SK-MEL-5 (cell line): ENCODE results near the gene KSR2. TPM values are rescaled to one million over a fixed set of nuclear protein-coding genes. Genes with fewer than 3 reads are reported as not detected.
A peak's percentile ranks its signal among the peaks of the same experiment; 100 is the strongest.
"Not testable (repeated sequence)": the region's sequence is repeated elsewhere in the genome, so short reads cannot be mapped to it uniquely, and the experiment has no call there.

Experiments used
- DNase-seq: peaks from one replicate; pipeline ENCODE4 v3.0.0-alpha.2; 2016; ENCODE audit warnings: low read depth, low spot score
- in situ Hi-C: cut with HindIII; loops from 2 replicates; pipeline ENCODE4 v1.10.0; 2016; ENCODE audit warnings: low sequenced_read_pairs, high pct_unique_total_duplicates, low pct_unique_long_range_greater_than_20kb
- total RNA-seq: library from RNA; depleted of rRNA; stranded (reverse); fragments of >200 nt; shearing (Covaris generic); gene quantifications from 2 replicates; pipeline ENCODE4 v1.2.3, GENCODE V29; 2014

Gene KSR2
- total RNA-seq, 1 experiment from 2014 or later, result 0.03 TPM

DNA sequence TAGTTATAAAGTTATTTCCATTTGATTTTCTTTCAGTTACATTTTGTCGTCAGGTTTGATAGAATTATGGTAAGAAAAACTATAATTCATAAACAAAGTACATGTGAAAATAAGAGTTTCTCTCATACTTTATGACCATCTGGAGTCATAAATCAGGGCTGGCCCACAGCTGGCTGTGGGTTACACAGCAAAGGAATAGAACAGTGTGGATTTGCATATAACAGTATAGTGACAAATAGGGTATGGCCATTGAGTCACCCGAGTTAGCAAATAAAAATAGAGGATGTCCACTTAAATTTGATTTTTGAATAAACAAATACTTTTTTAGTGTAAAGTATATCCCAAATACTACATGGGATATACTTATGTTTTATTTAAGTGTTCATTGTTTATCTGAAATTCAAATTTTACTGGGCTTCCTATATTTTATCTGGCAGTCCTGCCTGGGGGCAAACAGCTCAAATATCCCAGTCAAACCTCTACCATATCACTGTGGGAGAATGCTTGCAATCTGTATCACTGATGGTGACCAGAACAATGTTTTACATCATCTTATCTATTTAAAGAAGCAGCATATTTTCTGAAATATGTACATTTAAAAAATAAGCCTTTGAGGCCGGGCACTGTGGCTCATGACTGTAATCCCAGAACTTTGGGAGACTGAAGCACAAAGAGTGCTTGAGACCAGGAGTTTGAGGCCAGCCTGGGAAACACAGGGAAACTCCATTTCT, 65.5 kb downstream of the KSR2 start:
- no peak for DNase-seq
- in situ Hi-C loops, result no loop called here

DNA sequence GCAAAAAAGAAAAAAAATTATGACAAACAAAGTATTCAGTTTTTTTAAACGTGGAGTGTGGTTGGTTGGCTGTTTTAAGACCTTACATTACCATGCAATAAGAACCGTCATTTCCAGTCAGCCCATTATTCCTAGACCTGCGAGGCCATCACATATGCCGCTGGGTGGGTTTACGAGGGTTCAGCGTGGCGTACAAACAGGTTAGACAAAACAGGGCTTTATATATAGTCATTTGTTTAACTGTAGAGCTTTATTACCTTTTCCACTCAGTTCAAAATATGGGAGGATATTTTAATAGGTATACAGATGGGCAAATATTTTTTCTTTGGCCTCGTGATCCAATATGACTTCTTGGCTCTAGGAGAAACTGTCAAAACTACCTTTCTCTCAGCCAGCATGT, 67.2 kb downstream of the KSR2 start:
- no peak for DNase-seq
- in situ Hi-C loops, result no loop called here

DNA sequence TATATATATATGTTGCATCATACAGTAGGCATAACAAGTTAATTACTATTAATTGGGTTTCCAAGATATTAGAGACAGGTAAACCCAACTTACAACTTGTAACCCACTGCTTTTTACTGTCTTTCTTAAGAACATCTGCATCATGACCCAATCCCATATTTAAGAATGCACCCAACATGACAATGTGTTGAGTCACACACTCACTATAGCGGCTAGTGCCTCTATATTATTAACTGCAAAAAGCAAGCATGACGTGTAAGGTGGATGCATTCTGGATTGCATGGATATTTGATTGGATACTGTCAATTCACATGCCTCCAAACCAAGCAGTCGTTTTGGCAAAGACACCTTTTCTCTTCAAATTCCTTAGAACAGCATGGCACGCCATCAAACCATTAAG, 68.2 kb downstream of the KSR2 start:
- no peak for DNase-seq
- in situ Hi-C loops, result no loop called here

DNA sequence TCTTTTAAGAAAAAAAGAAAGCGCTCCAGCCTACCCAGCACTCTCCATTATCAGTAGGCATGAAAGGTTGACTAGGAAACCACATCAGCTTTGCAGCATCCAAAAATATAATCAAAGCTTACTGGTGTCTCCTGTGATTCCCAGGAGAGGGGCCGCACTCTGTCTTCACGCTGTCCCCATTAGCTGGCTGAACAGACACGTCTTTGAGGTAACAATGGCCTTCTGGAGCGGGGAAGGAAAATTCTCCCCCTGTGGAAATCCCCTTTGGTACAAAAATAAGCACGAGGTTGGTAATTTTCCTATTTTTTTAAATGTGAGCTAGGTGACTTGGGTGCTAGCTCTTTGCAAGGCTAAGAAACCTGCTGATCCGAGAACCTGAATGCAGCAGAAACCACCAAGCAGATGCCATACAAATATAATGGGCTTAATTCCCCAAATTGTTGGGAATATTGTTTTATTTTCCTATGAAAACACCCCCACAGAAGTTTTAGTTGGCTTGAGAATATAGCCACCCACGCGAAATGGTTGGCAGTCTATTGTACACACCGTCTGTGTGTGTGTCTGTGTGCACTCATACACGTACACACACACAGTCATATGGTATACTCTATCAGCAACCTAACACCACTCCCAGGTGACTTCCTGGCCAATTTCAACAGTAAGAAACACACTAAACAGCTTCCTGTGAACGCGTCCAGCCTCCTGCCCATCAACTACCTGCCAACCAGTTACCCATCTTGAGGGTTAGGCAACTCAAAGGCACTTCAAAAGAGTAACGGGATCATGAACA, 71.2 kb downstream of the KSR2 start:
- no peak for DNase-seq
- in situ Hi-C loops, result no loop called here

DNA sequence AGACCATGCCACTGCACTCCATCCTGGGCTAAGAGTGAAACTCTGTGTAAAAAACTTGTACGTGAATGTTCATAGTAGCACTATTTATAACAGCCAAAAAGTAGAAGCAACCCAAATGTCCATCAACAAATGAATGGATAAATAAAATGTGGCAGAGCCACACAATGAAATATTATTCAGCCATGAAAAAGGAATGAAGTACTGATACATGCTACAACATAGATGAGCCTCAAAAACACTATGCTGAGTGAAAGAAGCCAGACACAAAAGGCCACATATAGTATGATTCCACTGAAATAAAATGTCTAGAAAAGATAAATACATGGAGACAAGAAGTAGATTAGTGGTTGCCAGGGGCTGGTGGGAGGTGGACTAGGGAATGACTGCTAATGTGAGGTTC, 72.8 kb downstream of the KSR2 start:
- DNase-seq, result no peak
- in situ Hi-C loops, result no loop called here

DNA sequence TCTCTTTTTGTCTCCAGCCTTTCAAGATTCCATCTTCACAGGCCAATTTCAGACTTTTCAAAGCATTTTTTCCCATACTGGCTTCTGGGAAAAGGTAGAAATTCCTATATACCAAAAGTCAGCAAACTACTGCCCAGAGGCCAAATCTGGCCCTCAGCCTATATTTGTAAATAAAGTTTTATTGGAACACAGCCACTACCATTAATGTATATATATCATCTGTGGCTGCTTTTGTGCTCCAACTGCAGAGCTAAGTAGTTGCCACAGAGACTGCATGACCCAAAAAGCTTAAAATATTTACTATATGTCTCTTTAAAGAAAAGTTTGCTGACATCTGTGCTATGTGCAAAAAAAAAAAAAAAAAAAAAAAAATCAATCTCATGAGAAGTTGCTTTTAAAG, 76.3 kb downstream of the KSR2 start:
- no peak for DNase-seq
- in situ Hi-C loops, result no loop called here

DNA sequence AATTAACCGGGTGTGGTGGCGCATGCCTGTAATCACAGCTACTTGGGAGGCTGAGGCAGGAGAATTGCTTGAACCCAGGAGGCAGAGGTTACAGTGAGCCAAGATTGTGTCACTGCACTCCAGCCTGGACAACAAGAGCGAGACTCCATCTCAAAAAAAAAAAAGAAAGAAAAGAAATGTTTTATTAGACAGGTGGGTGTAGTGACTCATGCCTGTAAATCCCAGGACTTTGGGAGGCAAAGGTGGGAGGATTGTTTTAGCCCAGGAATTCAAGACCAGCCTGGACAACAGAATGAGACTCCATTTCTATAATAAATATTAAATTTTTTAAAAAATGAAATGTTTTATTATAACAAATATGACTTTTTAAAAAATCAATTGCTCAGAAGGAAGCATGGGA, 77.5 kb downstream of the KSR2 start:
- in situ Hi-C loops, DNase-seq: not testable (repeated sequence)

DNA sequence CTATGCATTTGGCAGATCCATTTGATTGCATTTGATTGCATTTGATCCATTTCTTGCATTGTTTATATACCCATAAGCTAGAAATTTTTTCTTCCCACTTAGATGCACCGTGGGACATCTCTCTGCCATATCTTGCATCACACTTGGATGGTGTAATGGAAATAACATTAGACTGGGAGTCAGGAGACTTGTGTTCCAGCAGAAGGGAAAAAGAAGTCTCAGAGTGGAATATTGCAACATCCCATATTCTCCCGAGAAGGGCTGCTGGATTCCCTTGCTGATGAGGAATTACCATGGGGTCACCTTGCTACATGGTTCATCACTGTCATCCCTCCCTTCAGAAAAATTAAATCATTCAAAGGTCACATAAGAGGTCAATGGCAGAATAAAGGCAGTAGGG, 78.1 kb downstream of the KSR2 start:
- DNase-seq, result no peak
- in situ Hi-C loops, result no loop called here

DNA sequence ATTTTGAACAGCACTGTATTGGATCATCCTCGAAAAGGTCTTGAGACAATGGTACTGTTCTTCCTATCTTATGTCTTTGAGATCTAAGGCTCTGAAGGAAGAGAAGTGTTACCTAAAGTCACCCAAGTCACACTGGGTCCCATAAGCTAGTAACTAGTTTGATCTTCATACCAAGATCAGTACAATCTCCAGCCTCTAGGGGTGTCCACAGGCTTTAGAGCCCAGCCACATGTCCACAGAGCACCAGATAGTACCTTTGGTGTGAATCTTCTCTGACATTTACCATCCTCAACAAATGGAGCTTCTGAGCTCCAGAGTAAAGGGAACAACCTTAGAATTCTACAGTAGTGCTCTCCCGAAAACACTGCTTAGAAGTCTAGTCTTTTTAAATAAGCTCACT, 78.7 kb downstream of the KSR2 start:
- in situ Hi-C loops, result no loop called here

DNA sequence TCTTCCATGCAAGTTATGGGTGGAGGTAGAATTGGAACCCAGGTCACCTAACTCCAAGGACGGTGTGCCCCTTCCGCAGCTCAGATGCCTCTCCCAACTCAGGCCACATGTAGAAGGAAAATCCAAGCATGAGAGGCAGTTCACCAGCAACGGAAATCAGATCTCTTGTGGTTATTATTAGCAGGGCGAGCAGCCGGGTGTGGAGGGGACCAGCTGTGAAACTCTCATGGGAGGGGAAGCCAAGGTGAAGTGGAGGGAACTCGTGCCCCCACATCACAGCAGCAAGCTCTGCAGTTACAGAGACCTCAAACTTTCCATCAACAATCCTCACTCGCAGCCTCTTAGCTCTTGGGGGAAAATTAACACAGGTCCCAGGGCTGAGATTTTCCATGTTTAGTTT, 79.7 kb downstream of the KSR2 start:
- no peak for DNase-seq
- in situ Hi-C loops, result no loop called here

More for the DNA sequence above, 78.7 kb downstream of the KSR2 start:
- DNase-seq, result peak; percentile 57

DNA sequence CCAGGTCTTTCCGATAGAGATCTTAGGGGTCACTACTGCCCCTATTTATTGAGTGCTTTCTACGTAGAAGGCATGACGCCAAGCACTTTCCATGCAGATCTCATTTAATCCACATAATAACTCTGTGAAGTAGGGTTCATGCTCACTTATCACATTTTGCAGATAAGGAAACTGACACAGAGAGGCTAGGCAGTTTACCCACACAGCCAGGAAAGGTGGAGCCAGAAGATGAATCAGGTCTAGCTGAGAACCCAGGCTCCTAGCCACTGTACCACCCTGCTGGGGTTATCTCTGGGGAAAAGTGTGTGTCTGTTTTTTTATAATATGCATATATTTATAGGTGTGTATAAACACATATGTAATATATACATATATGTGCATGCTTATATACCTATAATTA, 83.6 kb downstream of the KSR2 start:
- DNase-seq, result no peak
- in situ Hi-C loops, result no loop called here

DNA sequence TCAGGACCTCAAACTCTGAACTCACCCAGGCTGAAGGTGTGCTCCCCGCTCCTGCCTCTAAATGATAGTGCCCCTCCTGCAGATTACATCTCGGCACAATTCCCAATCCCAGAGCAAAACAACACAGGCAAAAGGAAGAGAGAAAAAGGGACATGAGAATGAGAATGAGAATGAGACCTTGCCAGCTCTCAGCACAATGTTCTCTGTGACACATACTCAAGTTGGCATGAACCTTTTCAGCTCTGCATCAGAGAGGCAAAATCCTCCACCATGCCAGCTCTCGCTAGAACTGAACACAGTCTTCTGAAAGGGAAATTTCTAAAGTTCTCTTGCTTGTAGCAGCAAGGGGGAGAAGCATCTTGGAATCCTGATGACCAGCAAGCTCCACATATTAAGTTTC, 84.6 kb downstream of the KSR2 start:
- in situ Hi-C loops, result no loop called here
- no peak for DNase-seq

DNA sequence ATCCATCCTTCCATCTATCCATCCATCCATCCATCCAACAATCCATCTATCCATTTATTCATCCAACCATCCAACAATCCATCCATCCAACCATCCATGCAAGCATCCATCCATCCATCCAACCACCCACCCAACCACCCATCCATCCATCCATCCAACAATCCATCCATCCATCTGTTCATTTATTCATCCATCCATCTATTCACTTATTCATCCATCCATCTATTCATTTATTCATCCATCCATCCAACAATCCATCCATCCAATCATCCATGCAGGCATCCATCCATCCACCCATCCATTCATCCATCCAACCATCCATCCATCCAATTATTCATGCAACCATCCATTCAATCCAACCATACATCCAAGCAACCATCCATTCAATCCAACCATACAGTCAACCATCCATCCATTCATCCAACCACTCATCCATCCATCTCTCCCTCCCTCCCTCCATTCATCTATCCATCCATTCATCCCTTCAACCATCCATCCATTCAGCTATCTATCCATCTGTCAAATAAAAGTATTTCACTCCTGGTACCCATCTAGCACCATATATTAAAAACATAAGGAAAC, 86.1 kb downstream of the KSR2 start:
- DNase-seq, result no peak
- in situ Hi-C loops, result no loop called here

DNA sequence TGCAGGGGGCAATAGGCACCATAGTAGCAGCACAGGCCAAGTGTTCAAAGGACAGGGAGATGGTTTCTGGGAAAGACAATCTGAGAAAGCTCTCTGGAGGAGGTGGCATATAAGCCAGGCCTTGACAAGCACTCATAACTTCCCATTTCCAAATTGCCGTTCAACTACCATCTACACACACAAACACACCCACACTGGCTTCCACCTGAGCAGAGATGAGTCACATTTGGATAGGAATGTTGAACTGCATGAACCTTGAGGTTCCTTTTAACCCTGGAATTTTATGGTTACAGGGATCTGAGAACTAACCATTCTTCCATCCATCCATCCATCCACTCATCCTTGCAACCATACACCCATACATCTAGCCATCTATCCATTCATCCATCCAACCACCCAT, 86.6 kb downstream of the KSR2 start:
- DNase-seq, result no peak
- in situ Hi-C loops, result no loop called here

DNA sequence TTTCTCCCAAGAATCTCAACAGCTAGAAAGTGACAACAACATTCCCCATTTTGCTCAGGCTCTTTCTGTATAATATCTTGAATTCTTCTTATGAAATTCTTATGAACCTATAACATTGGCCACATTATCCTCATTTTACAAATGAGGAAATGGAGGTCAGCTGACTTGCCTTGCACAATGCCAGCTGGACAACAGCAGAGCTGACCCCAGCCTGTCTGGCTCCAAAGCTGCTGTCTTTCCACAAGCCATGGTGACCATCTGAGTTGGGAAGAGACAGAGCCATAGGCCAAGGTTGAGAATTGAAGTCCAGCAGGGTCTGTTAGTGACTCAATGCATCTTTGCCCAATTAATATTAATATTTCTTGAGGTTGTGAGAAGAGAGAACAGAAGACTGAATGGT, 87.3 kb downstream of the KSR2 start:
- DNase-seq, result no peak
- in situ Hi-C loops, result no loop called here

DNA sequence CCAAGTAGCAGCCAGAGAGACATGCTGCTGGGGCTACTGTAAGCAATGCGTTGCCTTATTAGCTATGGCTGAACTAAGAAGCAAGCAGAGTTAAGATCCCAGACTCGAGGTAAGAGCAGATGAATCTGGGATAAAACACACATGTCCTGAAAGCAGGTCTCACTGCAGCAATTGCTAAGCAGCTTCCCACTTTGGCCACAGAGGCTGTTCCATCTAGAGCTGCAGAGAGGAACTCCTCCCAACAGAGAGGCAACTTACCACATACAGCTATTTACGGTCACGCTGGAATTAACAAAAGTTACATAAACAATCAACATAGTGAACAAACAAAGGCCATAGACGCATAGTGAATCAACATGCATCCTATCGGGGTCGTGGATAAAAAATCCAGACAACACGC, 90.2 kb downstream of the KSR2 start:
- in situ Hi-C loops, result no loop called here
- DNase-seq, result no peak

DNA sequence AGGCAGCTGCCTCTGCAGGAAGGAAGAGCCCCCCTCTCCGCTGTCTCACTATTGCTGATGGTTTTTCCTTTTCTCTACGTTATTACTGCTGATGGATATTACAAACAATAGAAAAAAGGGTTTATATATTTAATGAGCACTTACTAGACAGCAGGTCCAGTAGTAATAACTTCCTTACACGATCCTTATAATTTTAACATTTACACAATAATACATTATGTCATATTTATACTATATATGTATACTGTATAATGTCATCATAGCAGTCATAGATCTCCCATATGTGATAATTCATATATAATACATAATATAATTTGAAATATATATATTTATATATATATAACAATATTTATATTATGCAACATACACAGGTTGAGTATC, 92.4 kb downstream of the KSR2 start:
- no peak for DNase-seq
- in situ Hi-C loops, result no loop called here

DNA sequence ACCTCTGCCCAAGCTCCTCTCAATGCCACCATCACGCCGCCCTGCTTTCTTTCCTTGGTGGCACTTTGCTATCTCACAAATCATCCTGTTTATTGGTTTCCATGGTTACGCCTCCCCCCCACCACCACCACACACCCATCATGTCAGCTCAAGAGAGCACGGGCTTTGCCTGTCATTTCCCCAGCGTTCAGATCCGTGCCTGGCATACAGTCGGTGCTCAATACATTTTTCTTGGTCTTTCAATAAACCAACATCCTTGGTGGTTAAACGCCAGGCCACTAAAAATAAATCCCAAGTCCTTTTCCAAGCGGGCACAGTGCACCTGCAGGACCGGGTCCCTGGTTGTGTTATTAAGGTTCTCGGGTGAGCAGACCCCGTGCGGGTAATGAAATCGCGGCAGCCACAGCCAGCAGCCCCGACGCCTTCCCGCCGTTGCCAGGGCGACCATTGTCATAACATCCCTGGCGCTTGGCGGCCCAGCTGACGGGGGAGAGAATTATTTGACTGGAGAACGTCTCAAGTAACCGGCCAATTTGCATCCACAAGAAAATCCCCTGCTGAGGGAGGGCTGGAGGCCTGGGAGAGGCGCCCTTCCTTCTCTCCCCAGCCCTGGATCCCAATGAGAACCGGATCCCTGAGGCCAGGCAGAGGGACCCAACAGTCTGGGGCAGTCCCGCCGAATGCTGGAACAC, 92.9 kb downstream of the KSR2 start:
- DNase-seq, result no peak
- in situ Hi-C loops, result no loop called here
